ENCODE measurements around the gene EHD4. TPM values are rescaled to one million over a fixed set of nuclear protein-coding genes. Genes with fewer than 3 reads are reported as not detected.

EHD4 gene
- polyA plus RNA-seq, 1 of the 3 experiments (the other 2 are of a cell fraction): 17.5 TPM

- DNase-seq: no peak
- H3K9me2 ChIP-seq: no peaks in the 10 kb centered on the region
- no peak overlapping the region for H3K4me2 ChIP-seq
- no peaks in the 10 kb centered on the region for H3K27me3 ChIP-seq (ENCODE audit: insufficient read depth)
- peaks cover 40% of the 10 kb centered on the region for H3K79me2 ChIP-seq (ENCODE audit: insufficient read depth)
- H3K9me3 ChIP-seq: no peaks in the 10 kb centered on the region
- no peaks in the 10 kb centered on the region for H3F3A ChIP-seq (replicated peaks; ENCODE audit: insufficient read depth)
- ChIA-PET POLR2A (no interaction called here), CTCF (interaction anchor here (1.3 to 1.8 kb wide), 2 partner anchors 11 to 39 kb away, joined by 3 to 8 read pairs; no protein-coding TSS in a partner anchor)
- H3K4me3 ChIP-seq (ENCODE audit: low read depth in 2 of 2, low read length in 1 of 2): no peak overlapping the region
- no peak overlapping the region for H3K27ac ChIP-seq (ENCODE audit: low read depth in 2 of 2, low read length in 1 of 2)
- no peaks in the 10 kb centered on the region; a peak in 1 of 4 replicates for H3K4me1 ChIP-seq (ENCODE audit: control insufficient read depth in 1 of 2, insufficient read depth in 2 of 2, low read depth in 1 of 2, low read length in 1 of 2)
- no peak overlapping the region for H2AFZ ChIP-seq (ENCODE audit: low read depth)
- H3K9ac ChIP-seq: no peak overlapping the region
- WGBS (ENCODE audit: low lambda C conversion rate): 95% methylated on average over 5 of the region's 5 CpGs
- no peaks in the 10 kb centered on the region for H4K20me1 ChIP-seq (ENCODE audit: insufficient read depth)
- no peak for TF ChIP-seq NFIC (IDR thresholded peaks at IDR 0.05; ENCODE audit: borderline replicate concordance)
- no peak for TF ChIP-seq JUND (IDR thresholded peaks at IDR 0.05)
- no peak for TF ChIP-seq TAF1 (IDR thresholded peaks at IDR 0.05; ENCODE audit: borderline replicate concordance, low read depth, low read length)
- TF ChIP-seq YY1 (IDR thresholded peaks at IDR 0.05; ENCODE audit: low read depth): no peak
- TF ChIP-seq RCOR1 (IDR thresholded peaks at IDR 0.05; ENCODE audit: low read length): no peak
- TF ChIP-seq, protein P1, sequence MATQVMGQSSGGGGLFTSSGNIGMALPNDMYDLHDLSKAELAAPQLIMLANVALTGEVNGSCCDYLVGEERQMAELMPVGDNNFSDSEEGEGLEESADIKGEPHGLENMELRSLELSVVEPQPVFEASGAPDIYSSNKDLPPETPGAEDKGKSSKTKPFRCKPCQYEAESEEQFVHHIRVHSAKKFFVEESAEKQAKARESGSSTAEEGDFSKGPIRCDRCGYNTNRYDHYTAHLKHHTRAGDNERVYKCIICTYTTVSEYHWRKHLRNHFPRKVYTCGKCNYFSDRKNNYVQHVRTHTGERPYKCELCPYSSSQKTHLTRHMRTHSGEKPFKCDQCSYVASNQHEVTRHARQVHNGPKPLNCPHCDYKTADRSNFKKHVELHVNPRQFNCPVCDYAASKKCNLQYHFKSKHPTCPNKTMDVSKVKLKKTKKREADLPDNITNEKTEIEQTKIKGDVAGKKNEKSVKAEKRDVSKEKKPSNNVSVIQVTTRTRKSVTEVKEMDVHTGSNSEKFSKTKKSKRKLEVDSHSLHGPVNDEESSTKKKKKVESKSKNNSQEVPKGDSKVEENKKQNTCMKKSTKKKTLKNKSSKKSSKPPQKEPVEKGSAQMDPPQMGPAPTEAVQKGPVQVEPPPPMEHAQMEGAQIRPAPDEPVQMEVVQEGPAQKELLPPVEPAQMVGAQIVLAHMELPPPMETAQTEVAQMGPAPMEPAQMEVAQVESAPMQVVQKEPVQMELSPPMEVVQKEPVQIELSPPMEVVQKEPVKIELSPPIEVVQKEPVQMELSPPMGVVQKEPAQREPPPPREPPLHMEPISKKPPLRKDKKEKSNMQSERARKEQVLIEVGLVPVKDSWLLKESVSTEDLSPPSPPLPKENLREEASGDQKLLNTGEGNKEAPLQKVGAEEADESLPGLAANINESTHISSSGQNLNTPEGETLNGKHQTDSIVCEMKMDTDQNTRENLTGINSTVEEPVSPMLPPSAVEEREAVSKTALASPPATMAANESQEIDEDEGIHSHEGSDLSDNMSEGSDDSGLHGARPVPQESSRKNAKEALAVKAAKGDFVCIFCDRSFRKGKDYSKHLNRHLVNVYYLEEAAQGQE (IDR thresholded peaks at IDR 0.05; ENCODE audit: low read depth, low read length): no peak
- no peak for TF ChIP-seq EZH2phosphoT487 (IDR thresholded peaks at IDR 0.05; ENCODE audit: borderline replicate concordance, low read depth)
- TF ChIP-seq TEAD4 (IDR thresholded peaks at IDR 0.05; ENCODE audit: borderline replicate concordance, insufficient read depth): no peak
- TF ChIP-seq, protein P2, sequence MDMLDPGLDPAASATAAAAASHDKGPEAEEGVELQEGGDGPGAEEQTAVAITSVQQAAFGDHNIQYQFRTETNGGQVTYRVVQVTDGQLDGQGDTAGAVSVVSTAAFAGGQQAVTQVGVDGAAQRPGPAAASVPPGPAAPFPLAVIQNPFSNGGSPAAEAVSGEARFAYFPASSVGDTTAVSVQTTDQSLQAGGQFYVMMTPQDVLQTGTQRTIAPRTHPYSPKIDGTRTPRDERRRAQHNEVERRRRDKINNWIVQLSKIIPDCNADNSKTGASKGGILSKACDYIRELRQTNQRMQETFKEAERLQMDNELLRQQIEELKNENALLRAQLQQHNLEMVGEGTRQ (IDR thresholded peaks at IDR 0.05; ENCODE audit: borderline replicate concordance, low read depth, low read length): no peak
- no peak for TF ChIP-seq FOXJ3 (CRISPR knock-in tag; IDR thresholded peaks at IDR 0.05)
- TF ChIP-seq CHD2 (IDR thresholded peaks at IDR 0.05; ENCODE audit: low read length, partially characterized antibody): no peak
- TF ChIP-seq ELF1 (IDR thresholded peaks at IDR 0.05): no peak
- TF ChIP-seq POLR2AphosphoS5 (IDR thresholded peaks at IDR 0.05; ENCODE audit: low read depth, low read length): no peak
- no peak for TF ChIP-seq IRF3 (IDR thresholded peaks at IDR 0.05; ENCODE audit: low read depth, low read length)
- no peak for TF ChIP-seq MXI1 (IDR thresholded peaks at IDR 0.05; ENCODE audit: low read depth, low read length)
- TF ChIP-seq, protein P3, sequence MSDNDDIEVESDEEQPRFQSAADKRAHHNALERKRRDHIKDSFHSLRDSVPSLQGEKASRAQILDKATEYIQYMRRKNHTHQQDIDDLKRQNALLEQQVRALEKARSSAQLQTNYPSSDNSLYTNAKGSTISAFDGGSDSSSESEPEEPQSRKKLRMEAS (IDR thresholded peaks at IDR 0.05; ENCODE audit: low read depth): no peak
- TF ChIP-seq NRF1 (IDR thresholded peaks at IDR 0.05; ENCODE audit: low read depth, low read length): no peak
- no peak for TF ChIP-seq SMC3 (IDR thresholded peaks at IDR 0.05; ENCODE audit: low read depth, low read length)
- no peak for TF ChIP-seq GABPA (IDR thresholded peaks at IDR 0.05; ENCODE audit: low read depth)
- TF ChIP-seq FOSL2 (IDR thresholded peaks at IDR 0.05; ENCODE audit: borderline replicate concordance, low read depth): no peak
- H3K36me3 ChIP-seq (replicated peaks in 1 of 2; ENCODE audit: control insufficient read depth in 1 of 2, insufficient read depth in 2 of 2, low read length in 1 of 2): peaks cover 0 to 8% of the 10 kb centered on the region in 2 experiments
These were observed 21.9 kb downstream of the EHD4 start for GRCh38 chr15:41950489-41950888.

Data from SK-N-SH (cell line).